GM18858 (cell line): ENCODE results near the gene MTM1.
A peak's percentile ranks its signal among the peaks of the same experiment; 100 is the strongest.

Experiments
- ATAC-seq: cut with Tn5 transposase; IDR thresholded peaks from one replicate; pipeline ENCODE4 v1.9.1; 2021; ENCODE audit not compliant: unreplicated experiment

Gene MTM1

DNA sequence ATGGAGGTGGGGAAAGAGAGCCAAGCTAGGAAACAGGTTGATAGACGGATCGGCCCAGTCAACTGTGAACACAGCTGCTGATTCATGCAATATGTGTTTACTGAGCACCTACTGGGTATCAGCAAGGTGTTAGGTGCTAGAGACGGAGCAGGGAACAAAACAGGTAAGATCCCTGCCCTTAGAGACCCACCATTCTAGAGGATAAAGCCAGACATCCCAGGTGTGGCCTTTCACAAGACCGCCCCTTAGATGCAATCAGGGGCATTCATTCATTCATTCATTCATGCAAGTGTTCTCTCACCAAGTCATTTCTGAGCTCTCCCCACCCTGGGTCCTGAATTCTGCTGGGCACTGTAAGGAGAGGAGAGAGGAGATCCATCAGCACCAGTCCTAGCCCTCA lies 20.2 kb upstream of the MTM1 start:
- ATAC-seq: no peak

- ATAC-seq: no peak
These were observed 19.7 kb upstream of the MTM1 start for GRCh38 chrX:150548684-150549083.

DNA sequence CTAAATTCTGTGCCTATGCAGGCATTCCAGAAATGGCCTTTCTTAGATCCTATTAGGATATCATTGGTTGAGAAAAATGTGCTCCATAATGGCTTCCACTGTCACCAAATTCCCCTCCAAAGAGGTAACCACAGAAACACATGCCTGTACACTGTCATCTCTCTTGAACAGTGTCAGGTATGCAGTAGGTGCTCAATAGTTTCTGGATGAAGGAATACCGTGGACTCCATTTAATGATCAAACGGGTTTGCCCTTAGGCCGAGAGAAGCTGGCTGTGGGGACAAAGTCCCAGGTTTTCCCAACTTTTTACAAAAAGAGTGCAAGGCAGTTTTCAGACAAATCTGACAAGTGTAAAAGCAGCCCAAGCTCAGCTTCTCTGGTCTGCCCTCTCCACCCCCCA lies 16.5 kb upstream of the MTM1 start:
- ATAC-seq: no peak

- ATAC-seq: no peak
These were observed 10.0 kb upstream of the MTM1 start for GRCh38 chrX:150558424-150558823.

DNA sequence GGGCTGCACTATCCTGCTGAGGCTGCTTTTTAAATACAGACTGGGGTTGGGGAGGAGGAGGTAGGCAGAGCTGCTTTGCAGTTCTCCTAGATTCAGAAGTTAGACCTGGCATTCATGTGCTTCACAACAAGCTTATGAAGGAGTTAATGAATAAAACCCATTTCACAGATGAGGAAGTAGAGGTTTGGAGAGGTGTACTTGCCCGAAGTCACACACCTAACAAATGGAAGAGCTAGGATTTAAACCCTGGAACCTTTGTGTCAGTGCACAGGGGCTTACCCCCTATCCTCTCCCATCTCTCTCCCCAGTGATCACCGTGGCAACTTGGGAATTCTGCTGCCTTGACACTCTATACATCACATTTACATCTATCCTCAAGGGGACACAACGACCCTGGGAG lies 3.6 kb upstream of the MTM1 start:
- no peak for ATAC-seq

GRCh38 chrX:150565551-150565950 lies 2.9 kb upstream of the MTM1 start:
- ATAC-seq: no peak

- no peak for ATAC-seq
These were observed 1.7 kb upstream of the MTM1 start for GRCh38 chrX:150566734-150567182.

GRCh38 chrX:150567645-150568319 lies 639 bp upstream of the MTM1 start:
- no peak for ATAC-seq

GRCh38 chrX:150569155-150569477 lies 695 bp downstream of the MTM1 start:
- ATAC-seq: peak; percentile 18

DNA sequence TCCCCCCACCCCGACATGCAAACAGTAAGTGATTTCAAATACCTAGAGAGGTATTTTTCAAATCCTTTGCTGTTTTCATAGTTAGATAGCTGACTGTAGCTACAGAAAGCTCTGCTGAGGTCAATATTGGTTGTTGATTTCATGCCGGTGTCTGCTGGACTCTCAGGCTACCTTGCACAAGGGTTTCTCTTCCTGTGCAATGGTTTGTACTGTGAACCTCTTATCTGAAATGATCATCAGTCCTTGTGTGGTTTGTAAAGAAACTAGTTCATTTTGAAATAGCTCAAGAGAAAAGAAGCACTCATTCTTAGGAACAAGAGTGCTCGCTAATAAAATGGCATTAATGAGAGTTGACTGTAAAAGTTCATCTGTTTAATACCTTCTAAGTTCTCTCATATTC lies 2.1 kb downstream of the MTM1 start:
- no peak for ATAC-seq

DNA sequence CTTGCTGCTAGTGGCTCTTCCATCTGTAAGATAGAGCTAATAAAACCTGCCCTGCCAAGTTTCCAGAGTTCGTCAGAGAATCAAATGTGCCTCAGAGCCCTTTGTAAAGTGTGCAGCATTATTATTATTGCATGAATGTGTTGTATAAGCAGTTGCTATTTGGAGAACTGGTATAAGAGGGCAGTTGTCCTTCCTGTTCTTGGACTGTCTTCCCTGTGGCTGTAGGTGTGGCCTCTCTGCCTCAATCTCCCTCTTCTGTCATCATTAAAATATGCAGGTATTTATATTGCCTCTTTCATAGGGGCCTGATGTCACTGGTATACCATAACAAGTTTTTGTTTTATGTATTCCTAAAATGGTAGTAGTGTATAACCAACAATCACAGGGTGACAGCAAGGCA lies 3.8 kb downstream of the MTM1 start:
- ATAC-seq: no peak

DNA sequence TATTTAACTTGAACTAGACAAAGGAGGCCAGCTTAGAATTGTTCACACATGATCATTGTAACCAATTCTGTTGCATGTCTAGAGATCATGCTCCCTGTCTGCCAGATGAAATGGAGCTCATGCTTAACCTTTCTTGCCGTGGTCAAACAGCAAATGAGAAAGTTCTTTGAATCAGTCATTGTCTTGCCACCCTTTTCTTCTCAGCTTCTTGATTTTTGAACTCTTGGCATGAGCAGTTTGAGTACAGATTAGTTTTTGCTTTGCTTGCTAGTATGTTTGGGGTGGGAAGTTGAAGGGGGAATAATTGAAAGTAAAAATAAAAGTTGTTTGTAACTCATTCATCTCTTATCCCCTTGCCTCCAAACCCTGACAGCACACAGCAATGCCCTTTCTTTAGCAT lies 4.7 kb downstream of the MTM1 start:
- no peak for ATAC-seq

- peak; percentile 28 for ATAC-seq
These were observed 5.3 kb downstream of the MTM1 start for GRCh38 chrX:150573702-150574101.

- peak; percentile 53 for ATAC-seq
These were observed 6.4 kb downstream of the MTM1 start for GRCh38 chrX:150574559-150575418.

- ATAC-seq: no peak
These were observed 7.0 kb downstream of the MTM1 start for GRCh38 chrX:150575419-150575814.

- ATAC-seq: no peak
These were observed 8.8 kb downstream of the MTM1 start for GRCh38 chrX:150577174-150577573.

DNA sequence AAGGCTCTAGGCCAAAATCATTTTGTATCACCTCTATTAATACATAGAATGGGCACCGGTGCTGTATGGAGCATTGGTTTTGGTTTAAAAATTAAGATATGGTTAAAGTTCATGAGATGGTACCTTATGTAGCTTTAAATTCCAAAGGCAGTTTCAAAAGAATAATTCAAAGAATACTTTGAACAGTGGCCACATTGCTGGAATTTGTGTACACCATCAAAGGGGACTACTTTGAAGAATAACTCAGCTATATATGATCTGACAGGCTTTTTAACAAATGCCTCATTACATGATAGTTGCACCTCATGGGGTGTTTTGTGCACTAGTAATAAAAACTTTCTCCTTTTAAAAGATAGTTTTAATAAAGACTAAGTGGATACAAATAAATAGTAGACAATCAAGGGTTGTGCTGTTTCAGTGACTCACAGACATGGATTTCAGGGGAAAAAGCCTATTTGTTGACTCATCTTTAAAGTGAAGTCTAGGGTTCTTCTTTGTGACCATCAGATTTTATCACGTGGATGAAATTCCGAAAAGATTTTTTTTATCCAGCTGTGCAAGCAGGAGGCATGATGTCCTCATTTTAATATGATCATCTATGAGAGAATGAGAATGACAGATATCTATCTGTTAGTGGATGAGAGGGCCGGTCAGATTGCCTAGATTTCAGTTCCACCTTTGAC lies 12.8 kb downstream of the MTM1 start:
- no peak for ATAC-seq

GRCh38 chrX:150582338-150582948 lies 14.0 kb downstream of the MTM1 start:
- no peak for ATAC-seq

DNA sequence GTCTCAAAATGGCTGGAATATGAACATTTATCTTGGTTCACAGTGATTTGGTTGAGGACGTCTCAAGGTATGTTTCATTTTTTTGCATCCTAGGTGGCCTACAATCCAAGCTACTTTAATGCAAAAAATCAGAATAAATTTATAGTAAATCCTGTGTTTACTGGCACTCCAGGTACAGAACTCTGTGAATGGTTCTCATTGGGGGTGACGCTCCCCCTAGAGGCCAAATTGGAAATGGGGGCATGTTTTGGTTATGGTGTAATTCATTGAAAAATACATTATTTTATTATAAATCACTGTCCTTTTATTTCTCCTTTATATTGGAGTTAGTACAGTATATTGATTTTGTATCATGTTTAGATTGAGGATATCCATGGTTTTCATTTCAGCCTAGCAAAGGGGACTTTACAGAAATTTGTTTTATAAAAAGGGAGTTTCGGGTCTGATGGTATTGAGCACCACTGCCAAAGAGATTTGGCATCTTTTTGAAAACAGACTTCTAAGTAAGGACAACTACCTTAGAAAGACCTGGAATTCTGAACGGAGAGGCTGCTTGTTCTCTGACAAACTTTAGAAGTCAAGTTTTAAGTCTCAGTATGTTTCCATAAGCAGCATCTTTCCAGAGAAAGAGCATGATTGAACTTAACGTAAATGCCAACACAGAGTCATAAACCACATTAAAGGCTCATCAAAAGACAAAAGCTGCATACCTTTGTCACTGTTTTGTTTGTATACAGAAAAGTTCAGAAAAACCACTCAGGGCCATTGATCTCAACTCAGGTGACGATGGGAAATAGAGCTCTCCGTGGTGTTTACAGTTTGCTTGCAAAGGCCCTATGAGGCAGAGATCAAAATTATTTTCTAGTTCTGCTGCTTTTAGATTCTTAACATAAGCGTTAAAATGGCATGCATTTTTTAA lies 19.4 kb downstream of the MTM1 start:
- ATAC-seq: no peak

GRCh38 chrX:150594584-150594983 lies 26.2 kb downstream of the MTM1 start:
- ATAC-seq: no peak

GRCh38 chrX:150599226-150599625 lies 30.8 kb downstream of the MTM1 start:
- no peak for ATAC-seq
